Fibroblast of lung (primary cell): ENCODE results near the gene PDS5B. TPM values are rescaled to one million over a fixed set of nuclear protein-coding genes. Genes with fewer than 3 reads are reported as not detected.
"Not testable (repeated sequence)": the region's sequence is repeated elsewhere in the genome, so short reads cannot be mapped to it uniquely, and the experiment has no call there.

Source experiments
- DNase-seq, 2 donors: peaks; one replicate each; pipeline versions ENCODE4 v3.0.0 to v3.0.0-alpha.2; 2010; ENCODE audit warnings: low read depth in 2 of 2
- H2AFZ ChIP-seq: 2 replicates; pipeline ENCODE4 v1.5.1; 2012; ENCODE audit warnings: low read length, control low read depth, inconsistent platforms
- H3K27ac ChIP-seq: 2 replicates; pipeline ENCODE4 v1.5.1; 2011; ENCODE audit warnings: low read length, control low read depth; ENCODE audit not compliant: insufficient read depth
- H3K27me3 ChIP-seq: 2 replicates; pipeline ENCODE4 v1.5.1; 2011; ENCODE audit warnings: mild to moderate bottlenecking, low read length; ENCODE audit not compliant: control insufficient read depth, insufficient read depth
- H3K36me3 ChIP-seq: 2 replicates; pipeline ENCODE4 v1.5.1; 2011; ENCODE audit warnings: low read length; ENCODE audit not compliant: control insufficient read depth, insufficient read depth
- H3K4me1 ChIP-seq: 2 replicates; pipeline ENCODE4 v1.5.1; 2011; ENCODE audit warnings: low read length; ENCODE audit not compliant: control insufficient read depth, insufficient read depth; ENCODE audit errors: extremely low read depth
- H3K4me2 ChIP-seq: 2 replicates; pipeline ENCODE4 v1.5.1; 2011; ENCODE audit warnings: low read length, control low read depth; ENCODE audit not compliant: insufficient read depth; ENCODE audit errors: extremely low read depth
- H3K4me3 ChIP-seq, 4 experiments: fragments of 200-600 bp in 1 of 4; sonication (generic) in 1 of 4; replicated peaks in 1 of 4; 2 replicates each; pipeline ENCODE4 v1.5.1; 2011 to 2016; ENCODE audit warnings: low read length in 4 of 4, low read depth in 3 of 4, mild to moderate bottlenecking in 3 of 4, control low read depth in 2 of 4, inconsistent platforms in 1 of 4, mixed read lengths in 1 of 4; ENCODE audit not compliant: insufficient read depth in 1 of 4; ENCODE audit errors: control extremely low read depth in 1 of 4
- H3K79me2 ChIP-seq: 2 replicates; pipeline ENCODE4 v1.5.1; 2012; ENCODE audit warnings: mild to moderate bottlenecking, low read length, inconsistent platforms; ENCODE audit not compliant: control insufficient read depth, insufficient read depth
- H3K9ac ChIP-seq: 2 replicates; pipeline ENCODE4 v1.5.1; 2011; ENCODE audit warnings: mild to moderate bottlenecking, low read length, control low read depth; ENCODE audit not compliant: insufficient read depth
- H3K9me3 ChIP-seq: 2 replicates; pipeline ENCODE4 v1.5.1; 2012; ENCODE audit warnings: low read depth, low read length; ENCODE audit not compliant: control insufficient read depth, insufficient read depth
- H4K20me1 ChIP-seq: 2 replicates; pipeline ENCODE4 v1.5.1; 2011; ENCODE audit warnings: low read length; ENCODE audit not compliant: control insufficient read depth, insufficient read depth; ENCODE audit errors: extremely low read depth
- CTCF ChIP-seq, 2 donors: IDR thresholded peaks in 1 of 2; conservative IDR thresholded peaks in 1 of 2; 1 replicate in 1 of 2; 2 replicates in 1 of 2; pipeline ENCODE4 v1.5.1; 2011 to 2012; ENCODE audit warnings: low read length in 2 of 2, control low read depth in 1 of 2, inconsistent platforms in 1 of 2, low read depth in 1 of 2, mild to moderate bottlenecking in 1 of 2
- EZH2 ChIP-seq: IDR thresholded peaks from 2 replicates; pipeline ENCODE4 v1.5.1; 2012; ENCODE audit warnings: low read length, control low read depth, mild to moderate bottlenecking; ENCODE audit errors: missing control alignments
- polyA plus RNA-seq, 2 donors: library from polyadenylated mRNA; depleted of rRNA in 1 of 2; stranded (reverse) in 1 of 2; unstranded in 1 of 2; fragments of >200 nt; gene quantifications; 2 replicates each; pipeline ENCODE4 v1.2.1, GENCODE V29; 2011 to 2012; ENCODE audit warnings: missing spikeins in 1 of 2
- total RNA-seq: library from RNA; depleted of rRNA; stranded (reverse); fragments of >200 nt; gene quantifications from 2 replicates; pipeline ENCODE4 v1.2.1, GENCODE V29; 2014

Gene PDS5B
- total and polyA plus RNA-seq, 2 donors (not counting 1 experiment from before 2014, with no cell fraction given) = 18.6 to 25.6 TPM

GRCh38 chr13:32553720-32554119 lies 32.5 kb upstream of the PDS5B start:
- Histone ChIP-seq H3K9ac (no peak overlapping the region), H3K79me2 (no peaks in the 10 kb centered on the region), H3K4me3 (no peak overlapping the region), H3K27ac (no peak overlapping the region), H3K9me3 (no peaks in the 10 kb centered on the region), H2AFZ (no peak overlapping the region), H3K4me1 (no peaks in the 10 kb centered on the region), H3K4me2 (no peak overlapping the region), H3K36me3 (no peaks in the 10 kb centered on the region), H4K20me1 (no peaks in the 10 kb centered on the region), H3K27me3 (no peaks in the 10 kb centered on the region)
- TF ChIP-seq CTCF (conservative IDR thresholded peaks at IDR 0.05 in 1 of 2, IDR thresholded peaks at IDR 0.05 in 1 of 2; ENCODE audit: low read depth in 1 of 2, low read length in 2 of 2) (no peak), EZH2 (no peak)
- no peak for DNase-seq

- Histone ChIP-seq H3K9ac (no peak overlapping the region), H4K20me1 (no peaks in the 10 kb centered on the region), H3K27me3 (no peaks in the 10 kb centered on the region), H3K4me2 (no peak overlapping the region), H3K9me3 (no peaks in the 10 kb centered on the region), H3K36me3 (no peaks in the 10 kb centered on the region), H3K4me3 (no peak overlapping the region), H3K27ac (no peak overlapping the region), H2AFZ (no peak overlapping the region), H3K4me1 (no peaks in the 10 kb centered on the region), H3K79me2 (no peaks in the 10 kb centered on the region)
- DNase-seq = no peak
- no peak for TF ChIP-seq EZH2
- no peak for TF ChIP-seq CTCF (conservative IDR thresholded peaks at IDR 0.05 in 1 of 2, IDR thresholded peaks at IDR 0.05 in 1 of 2; ENCODE audit: low read depth in 1 of 2, low read length in 2 of 2)
These were observed 30.6 kb upstream of the PDS5B start for GRCh38 chr13:32555613-32556012.

GRCh38 chr13:32560842-32561241 lies 25.4 kb upstream of the PDS5B start:
- H3K79me2 ChIP-seq, H4K20me1 ChIP-seq, H3K27ac ChIP-seq, H3K9ac ChIP-seq, H2AFZ ChIP-seq, H3K36me3 ChIP-seq, H3K4me3 ChIP-seq, H3K27me3 ChIP-seq, DNase-seq, H3K9me3 ChIP-seq, H3K4me1 ChIP-seq, H3K4me2 ChIP-seq: not testable (repeated sequence)

- not testable (repeated sequence) for H3K27me3 ChIP-seq, H3K36me3 ChIP-seq, H3K4me2 ChIP-seq, H3K9ac ChIP-seq, H4K20me1 ChIP-seq, H3K27ac ChIP-seq, H3K4me1 ChIP-seq, H2AFZ ChIP-seq, H3K9me3 ChIP-seq, H3K4me3 ChIP-seq, DNase-seq, H3K79me2 ChIP-seq
These were observed 10.6 kb upstream of the PDS5B start for GRCh38 chr13:32575687-32576086.
